OCI-LY7 (cell line): ENCODE data around the gene UTS2. TPM values are rescaled to one million over a fixed set of nuclear protein-coding genes. Genes with fewer than 3 reads are reported as not detected.

Experiments
- BruUV-seq: library from RNA; stranded (reverse); fragments of 400-500 nt; replicated peaks from 2 replicates; lab custom pipeline; 2021; lab: Mats Ljungman, UMichigan
- CTCF ChIA-PET: fragments of 300-600 bp; sonication (Branson Sonifier 250); formaldehyde crosslinking; loops from one replicate; lab custom pipeline; 2022; ENCODE audit warnings: antibody characterized with exemption; ENCODE audit not compliant: unreplicated experiment; lab: Charles Lee
- POLR2A ChIA-PET: fragments of 300-600 bp; sonication (Branson Sonifier 250); formaldehyde crosslinking; loops from one replicate; lab custom pipeline; 2022; ENCODE audit warnings: antibody characterized with exemption; lab: Charles Lee
- DNase-seq: peaks from one replicate; pipeline ENCODE4 v3.0.0-alpha.2; 2015; ENCODE audit warnings: low spot score
- H2AFZ ChIP-seq: fragments of 200-600 bp; sonication (generic), shearing (Covaris generic); 2 replicates; pipeline ENCODE4 v1.6.1; 2014; ENCODE audit warnings: mild to moderate bottlenecking, antibody characterized with exemption, low read length, moderate library complexity
- H3K27ac ChIP-seq: fragments of 200-600 bp; sonication (generic); 2 replicates; pipeline ENCODE4 v1.5.1; 2014; ENCODE audit warnings: mixed run types, low read depth, mild to moderate bottlenecking, moderate library complexity, low read length, inconsistent platforms; ENCODE audit not compliant: poor library complexity, severe bottlenecking
- H3K36me3 ChIP-seq: fragments of 200-600 bp; sonication (generic); 2 replicates; pipeline ENCODE4 v1.6.1; 2014; ENCODE audit warnings: mild to moderate bottlenecking, antibody characterized with exemption, low read length, moderate library complexity, mixed read lengths; ENCODE audit not compliant: insufficient read depth
- H3K4me1 ChIP-seq: fragments of 200-600 bp; sonication (generic); 2 replicates; pipeline ENCODE4 v1.5.1; 2014; ENCODE audit warnings: mild to moderate bottlenecking, low read length; ENCODE audit not compliant: insufficient read depth, poor library complexity, severe bottlenecking
- H3K4me2 ChIP-seq: fragments of 200-600 bp; sonication (generic); 2 replicates; pipeline ENCODE4 v1.6.1; 2014; ENCODE audit warnings: mild to moderate bottlenecking, low read length
- H3K4me3 ChIP-seq: fragments of 200-600 bp; sonication (generic); 2 replicates; pipeline ENCODE4 v1.5.1; 2014; ENCODE audit warnings: mild to moderate bottlenecking, low read depth, low read length; ENCODE audit not compliant: poor library complexity, severe bottlenecking
- H3K79me2 ChIP-seq: fragments of 200-600 bp; sonication (generic); 2 replicates; pipeline ENCODE4 v1.6.1; 2016; ENCODE audit warnings: low read depth, mild to moderate bottlenecking, low read length, moderate library complexity, mixed read lengths; ENCODE audit not compliant: insufficient read depth
- H3K9me2 ChIP-seq: fragments of 200-600 bp; sonication (generic); 2 replicates; pipeline ENCODE4 v1.6.1; 2016; ENCODE audit warnings: mild to moderate bottlenecking, low read length, mixed read lengths; ENCODE audit not compliant: insufficient read depth
- H3K9me3 ChIP-seq: fragments of 200-600 bp; sonication (generic); 2 replicates; pipeline ENCODE4 v1.6.1; 2014; ENCODE audit warnings: mild to moderate bottlenecking, mixed run types, low read length, mixed read lengths
- H4K20me1 ChIP-seq: fragments of 200-600 bp; sonication (generic); 2 replicates; pipeline ENCODE4 v1.6.1; 2014; ENCODE audit warnings: mild to moderate bottlenecking, antibody characterized with exemption, low read length, moderate library complexity, mixed read lengths; ENCODE audit not compliant: insufficient read depth
- EZH2phosphoT487 ChIP-seq: fragments of 200-600 bp; sonication (generic); IDR thresholded peaks from 2 replicates; pipeline ENCODE4 v1.6.1; 2018; ENCODE audit warnings: low read depth, borderline replicate concordance, mild to moderate bottlenecking, mixed run types, antibody characterized with exemption, low read length, moderate library complexity, mixed read lengths
- intact Hi-C: fragments of 100-400 bp; cut with micrococcal nuclease; formaldehyde crosslinking; loops from one replicate; pipeline ENCODE4 v1.10.0; 2022; ENCODE audit not compliant: unreplicated experiment
- total RNA-seq, 2 experiments: library from RNA; depleted of rRNA in 1 of 2; stranded (reverse); fragments of >200 nt in 1 of 2; shearing (Covaris generic) in 1 of 2; gene quantifications; 2 replicates each; pipeline ENCODE4 v1.2.3, GENCODE V29; 2014 to 2022
- TF ChIP-seq, protein P1 (sequence below): fragments of 200-600 bp; sonication (generic); conservative IDR thresholded peaks from 2 replicates; pipeline ENCODE4 v1.5.1; 2014; ENCODE audit warnings: mild to moderate bottlenecking, antibody characterized with exemption, low read length, moderate library complexity, mixed read lengths

UTS2 gene
- total RNA-seq, 2 experiments from 2014 or later = not detected

DNA sequence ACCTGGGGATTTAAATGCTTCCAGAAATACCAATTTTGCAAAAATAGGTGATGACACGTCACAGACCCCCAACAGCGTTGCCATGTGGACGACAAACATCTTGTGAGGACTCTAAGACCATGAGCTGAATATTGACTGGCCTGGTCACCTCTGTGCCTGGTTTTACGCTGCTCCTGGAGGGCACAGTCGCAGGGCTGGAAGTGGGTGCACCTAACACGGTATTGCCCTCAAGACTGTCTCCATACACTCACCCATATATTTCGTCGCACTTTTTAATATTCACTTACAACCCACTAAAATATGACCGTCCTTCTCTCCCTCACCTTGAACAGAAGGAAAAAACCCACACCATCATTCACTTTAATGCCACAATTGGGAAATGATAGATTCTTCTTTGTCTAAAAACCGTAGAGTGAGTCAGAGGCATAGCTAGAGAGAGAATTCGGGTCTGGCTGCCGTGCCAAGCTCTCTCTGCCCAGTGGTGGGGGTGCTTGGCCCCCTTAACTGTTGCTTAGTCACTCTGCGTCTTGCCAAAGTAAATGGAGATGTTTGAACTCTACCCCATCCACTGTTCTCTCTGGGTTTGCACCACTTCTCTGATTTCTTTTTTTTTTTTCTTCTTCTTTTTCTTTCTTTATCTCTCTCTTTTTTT is 40.8 kb upstream of the UTS2 start:
- ChIA-PET POLR2A (no interaction called here), CTCF (no interaction called here)
- Histone ChIP-seq H3K4me1 (no peaks in the 10 kb centered on the region), H3K36me3 (no peaks in the 10 kb centered on the region), H4K20me1 (no peaks in the 10 kb centered on the region), H3K27ac (no peak overlapping the region), H2AFZ (no peak overlapping the region), H3K9me3 (no peaks in the 10 kb centered on the region), H3K4me2 (no peak overlapping the region), H3K9me2 (no peaks in the 10 kb centered on the region), H3K79me2 (no peaks in the 10 kb centered on the region), H3K4me3 (no peak overlapping the region)
- TF ChIP-seq, protein P1, sequence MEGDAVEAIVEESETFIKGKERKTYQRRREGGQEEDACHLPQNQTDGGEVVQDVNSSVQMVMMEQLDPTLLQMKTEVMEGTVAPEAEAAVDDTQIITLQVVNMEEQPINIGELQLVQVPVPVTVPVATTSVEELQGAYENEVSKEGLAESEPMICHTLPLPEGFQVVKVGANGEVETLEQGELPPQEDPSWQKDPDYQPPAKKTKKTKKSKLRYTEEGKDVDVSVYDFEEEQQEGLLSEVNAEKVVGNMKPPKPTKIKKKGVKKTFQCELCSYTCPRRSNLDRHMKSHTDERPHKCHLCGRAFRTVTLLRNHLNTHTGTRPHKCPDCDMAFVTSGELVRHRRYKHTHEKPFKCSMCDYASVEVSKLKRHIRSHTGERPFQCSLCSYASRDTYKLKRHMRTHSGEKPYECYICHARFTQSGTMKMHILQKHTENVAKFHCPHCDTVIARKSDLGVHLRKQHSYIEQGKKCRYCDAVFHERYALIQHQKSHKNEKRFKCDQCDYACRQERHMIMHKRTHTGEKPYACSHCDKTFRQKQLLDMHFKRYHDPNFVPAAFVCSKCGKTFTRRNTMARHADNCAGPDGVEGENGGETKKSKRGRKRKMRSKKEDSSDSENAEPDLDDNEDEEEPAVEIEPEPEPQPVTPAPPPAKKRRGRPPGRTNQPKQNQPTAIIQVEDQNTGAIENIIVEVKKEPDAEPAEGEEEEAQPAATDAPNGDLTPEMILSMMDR = no peak
- TF ChIP-seq EZH2phosphoT487 = no peak
- intact Hi-C loops = no loop called here
- no peak for DNase-seq
- BruUV-seq = no TSS peak

GRCh38 chr1:7891804-7892203 is 38.9 kb upstream of the UTS2 start:
- ChIA-PET POLR2A (no interaction called here), CTCF (no interaction called here)
- H3K79me2 ChIP-seq = no peaks in the 10 kb centered on the region
- intact Hi-C loops = no loop called here
- BruUV-seq = no TSS peak
- no peak overlapping the region for H3K4me2 ChIP-seq
- H3K4me3 ChIP-seq = no peak overlapping the region
- no peak for TF ChIP-seq EZH2phosphoT487
- TF ChIP-seq, protein P1 = no peak
- H3K9me2 ChIP-seq = no peaks in the 10 kb centered on the region
- H3K9me3 ChIP-seq = no peaks in the 10 kb centered on the region
- no peaks in the 10 kb centered on the region for H4K20me1 ChIP-seq
- no peaks in the 10 kb centered on the region for H3K4me1 ChIP-seq
- H2AFZ ChIP-seq = no peak overlapping the region
- no peaks in the 10 kb centered on the region for H3K36me3 ChIP-seq
- DNase-seq = no peak
- H3K27ac ChIP-seq = no peak overlapping the region

GRCh38 chr1:7890853-7891252 is 38.0 kb upstream of the UTS2 start:
- no peaks in the 10 kb centered on the region for H4K20me1 ChIP-seq
- H3K9me3 ChIP-seq = no peaks in the 10 kb centered on the region
- H3K9me2 ChIP-seq = no peaks in the 10 kb centered on the region
- H2AFZ ChIP-seq = no peak overlapping the region
- DNase-seq = no peak
- no peaks in the 10 kb centered on the region for H3K36me3 ChIP-seq
- intact Hi-C loops = no loop called here
- ChIA-PET CTCF (no interaction called here), POLR2A (no interaction called here)
- no peaks in the 10 kb centered on the region for H3K79me2 ChIP-seq
- H3K27ac ChIP-seq = no peak overlapping the region
- BruUV-seq = no TSS peak
- TF ChIP-seq EZH2phosphoT487 = no peak
- TF ChIP-seq, protein P1 = no peak
- no peak overlapping the region for H3K4me2 ChIP-seq
- H3K4me3 ChIP-seq = no peak overlapping the region
- no peaks in the 10 kb centered on the region for H3K4me1 ChIP-seq
